B cell (primary cell): Measurements from ENCODE around the gene KLHL35. TPM values are rescaled to one million over a fixed set of nuclear protein-coding genes. Genes with fewer than 3 reads are reported as not detected.

Source experiments
- ATAC-seq: fragments of 200-7000 bp; cut with Tn5 transposase; one replicate; pipeline ENCODE4 v1.10.0; 2021; ENCODE audit warnings: low read depth, mild to moderate bottlenecking, moderate number of reproducible peaks, moderate library complexity
- CTCF ChIA-PET: fragments of 350-600 bp; sonication (Branson Sonifier 250); formaldehyde crosslinking; loops from one replicate; lab custom pipeline; 2021; ENCODE audit warnings: antibody characterized with exemption, inconsistent platforms; lab: Charles Lee
- POLR2A ChIA-PET: fragments of 350-600 bp; sonication (Branson Sonifier 250); formaldehyde crosslinking; loops from one replicate; lab custom pipeline; 2021; ENCODE audit warnings: antibody characterized with exemption; lab: Charles Lee
- DNase-seq: peaks from one replicate; pipeline ENCODE4 v3.0.0; 2013
- H2AFZ ChIP-seq: 2 replicates; pipeline ENCODE4 v1.6.1; 2012; ENCODE audit warnings: mild to moderate bottlenecking, low read depth, low read length; ENCODE audit not compliant: insufficient read depth, poor library complexity, severe bottlenecking
- H3K27ac ChIP-seq, 2 donors: 1 replicate in 1 of 2; 2 replicates in 1 of 2; pipeline ENCODE4 v1.5.1; 2012 to 2013; ENCODE audit warnings: low read length in 2 of 2, mild to moderate bottlenecking in 2 of 2, moderate library complexity in 1 of 2
- H3K27me3 ChIP-seq, 4 experiments: fragments of 200-600 bp in 1 of 4; sonication (generic) in 1 of 4; replicated peaks in 1 of 4; 1 replicate in 2 of 4; 2 replicates in 2 of 4; pipeline versions ENCODE4 v1.6.1 to v1.7.0; 2013 to 2016; ENCODE audit warnings: low read length in 3 of 4, mild to moderate bottlenecking in 2 of 4, mixed read lengths in 1 of 4, moderate library complexity in 1 of 4; ENCODE audit not compliant: insufficient read depth in 4 of 4, control insufficient read depth in 3 of 4; ENCODE audit errors: control extremely low read depth in 1 of 4
- H3K36me3 ChIP-seq, 2 experiments: replicated peaks in 1 of 2; 1 replicate in 1 of 2; 2 replicates in 1 of 2; pipeline versions ENCODE4 v1.6.1 to v1.7.1; 2013; ENCODE audit warnings: low read length in 1 of 2; ENCODE audit not compliant: insufficient read depth in 2 of 2, control insufficient read depth in 1 of 2; ENCODE audit errors: control extremely low read depth in 1 of 2, extremely low read depth in 1 of 2
- H3K4me1 ChIP-seq, 2 donors: fragments of 200-600 bp in 1 of 2; sonication (generic) in 1 of 2; 1 replicate in 1 of 2; 2 replicates in 1 of 2; pipeline versions ENCODE4 v1.5.1 to v1.6.1; 2013 to 2017; ENCODE audit warnings: low read length in 2 of 2; ENCODE audit not compliant: control insufficient read depth in 2 of 2, insufficient read depth in 2 of 2
- H3K4me2 ChIP-seq: replicated peaks from 2 replicates; pipeline ENCODE3; 2012; ENCODE audit warnings: mild to moderate bottlenecking, low read depth, low read length; ENCODE audit not compliant: poor library complexity, severe bottlenecking
- H3K4me3 ChIP-seq, 5 experiments: fragments of 200-600 bp in 1 of 5; sonication (generic) in 1 of 5; 1 replicate in 3 of 5; 2 replicates in 2 of 5; pipeline versions ENCODE4 v1.5.1 to v1.7.0; 2011 to 2016; ENCODE audit warnings: low read length in 4 of 5, mild to moderate bottlenecking in 4 of 5, low read depth in 2 of 5, control low read depth in 1 of 5, moderate library complexity in 1 of 5; ENCODE audit not compliant: insufficient read depth in 1 of 5; ENCODE audit errors: control extremely low read depth in 1 of 5, extremely low read depth in 1 of 5
- H3K79me2 ChIP-seq: fragments of 200-600 bp; sonication (generic); one replicate; pipeline ENCODE4 v1.6.0; 2016; ENCODE audit warnings: low read length; ENCODE audit not compliant: control insufficient read depth, insufficient read depth
- H3K9ac ChIP-seq: fragments of 200-600 bp; sonication (generic); 2 replicates; pipeline ENCODE4 v1.6.1; 2017; ENCODE audit warnings: mild to moderate bottlenecking, low read length, moderate library complexity
- H3K9me3 ChIP-seq, 3 donors: one replicate each; pipeline versions ENCODE4 v1.6.1 to v1.7.1; 2013; ENCODE audit warnings: low read length in 2 of 3; ENCODE audit not compliant: control insufficient read depth in 2 of 3, insufficient read depth in 1 of 3; ENCODE audit errors: control extremely low read depth in 1 of 3
- H4K20me1 ChIP-seq: 2 replicates; pipeline ENCODE4 v1.6.0; 2012; ENCODE audit warnings: mild to moderate bottlenecking, low read length; ENCODE audit not compliant: insufficient read depth, control insufficient read depth, poor library complexity, severe bottlenecking
- H3K27ac Mint-ChIP-seq: one replicate; pipeline ENCODE4 v1.8.0; 2021; ENCODE audit warnings: mixed read lengths
- H3K27me3 Mint-ChIP-seq: one replicate; pipeline ENCODE4 v1.8.0; 2021; ENCODE audit warnings: mixed read lengths
- H3K4me1 Mint-ChIP-seq: one replicate; pipeline ENCODE4 v1.8.0; 2021; ENCODE audit warnings: mixed read lengths
- H3K4me3 Mint-ChIP-seq: one replicate; pipeline ENCODE4 v1.8.0; 2021; ENCODE audit warnings: mixed read lengths
- H3K9me3 Mint-ChIP-seq: one replicate; pipeline ENCODE4 v1.8.0; 2022; ENCODE audit warnings: mixed read lengths; ENCODE audit not compliant: insufficient read depth
- EZH2 ChIP-seq: IDR thresholded peaks from 2 replicates; pipeline ENCODE4 v1.6.1; 2012; ENCODE audit warnings: borderline replicate concordance, low read depth, mild to moderate bottlenecking, moderate library complexity, low read length; ENCODE audit not compliant: insufficient read depth, poor library complexity, severe bottlenecking
- WGBS: methylation state at CpG from one replicate; pipeline ENCODE4 v1.1.5; 2013; ENCODE audit warnings: missing lambda C conversion rate; ENCODE audit not compliant: insufficient coverage; 5-methylcytosine and 5-hydroxymethylcytosine counted together
- intact Hi-C: fragments of 100-400 bp; cut with micrococcal nuclease; formaldehyde crosslinking; loops from one replicate; pipeline ENCODE4 v1.10.0; 2022
- polyA plus RNA-seq: library from polyadenylated mRNA; depleted of rRNA; stranded (reverse); fragments of >200 nt; gene quantifications from 2 replicates; pipeline ENCODE4 v1.2.3, GENCODE V29; 2012
- total RNA-seq, 2 donors: library from RNA; stranded (reverse); fragments of 120-200 nt in 1 of 2; gene quantifications; 1 replicate in 1 of 2; 2 replicates in 1 of 2; pipeline versions ENCODE4 v1.2.3 to v1.2.4, GENCODE V29; 2013 to 2022
- TF ChIP-seq, protein P1 (sequence below): fragments of 200-600 bp; IDR thresholded peaks from one replicate; pipeline ENCODE4 v1.8.0; 2022; ENCODE audit warnings: antibody characterized with exemption, mild to moderate bottlenecking

Gene KLHL35
- total and polyA plus RNA-seq, 2 donors (not counting 1 experiment from before 2014, with no cell fraction given) = 0.55 to 0.59 TPM

DNA sequence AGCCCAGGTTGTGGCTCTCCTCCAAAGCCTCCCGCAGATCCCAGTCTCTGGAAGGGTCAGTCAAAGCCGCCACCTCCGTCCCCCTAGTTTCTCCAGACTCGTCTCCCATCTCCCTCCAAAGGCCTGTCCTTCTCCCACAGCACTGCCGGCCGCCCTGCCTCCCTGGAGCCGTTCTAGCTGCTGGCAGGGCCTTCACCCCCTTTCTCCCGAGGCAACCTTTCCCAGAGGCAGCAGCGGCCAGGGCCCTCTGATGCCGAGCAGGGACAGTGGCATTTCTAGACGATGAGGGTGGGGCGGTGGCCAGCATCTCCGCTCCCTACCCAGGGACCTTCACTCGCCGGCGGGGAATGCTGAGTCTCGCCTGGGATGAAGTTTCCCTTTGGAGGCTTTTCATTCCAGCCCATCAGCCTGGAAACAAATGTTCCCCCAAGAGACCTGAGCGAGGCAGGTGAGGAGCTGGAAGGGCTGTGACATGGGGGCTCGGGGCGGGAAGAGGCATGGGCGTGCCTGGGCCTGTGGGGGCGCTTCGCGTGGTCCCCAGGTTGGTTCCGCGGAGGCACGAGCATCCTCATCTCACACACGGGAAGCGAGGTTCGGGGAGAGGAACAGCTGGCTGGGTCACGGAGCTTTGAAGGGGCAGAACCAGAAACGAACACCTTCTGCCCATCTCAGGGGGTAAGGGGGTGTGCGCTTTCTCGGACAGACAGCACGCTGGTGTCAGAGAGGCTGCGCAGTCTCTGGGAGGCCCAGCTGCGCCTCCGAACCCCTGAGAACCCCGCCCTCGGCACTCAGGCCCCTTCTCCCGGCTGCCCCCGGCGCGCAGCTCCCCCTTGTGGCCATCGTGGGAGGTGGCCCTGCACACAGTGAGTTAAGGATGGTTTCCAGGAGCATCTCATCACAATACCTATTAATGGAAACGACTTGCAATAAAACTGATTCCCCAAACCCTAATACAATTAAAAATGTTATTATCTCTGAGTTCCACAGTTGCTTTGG is 18.1 kb upstream of the KLHL35 start:
- no peaks in the 10 kb centered on the region for H3K79me2 ChIP-seq
- Mint-ChIP-seq H3K9me3 (no peaks in the 10 kb centered on the region), H3K4me1 (no peaks in the 10 kb centered on the region), H3K27ac (no peak overlapping the region), H3K4me3 (no peak overlapping the region), H3K27me3 (no peaks in the 10 kb centered on the region)
- no peaks in the 10 kb centered on the region for H3K4me1 ChIP-seq
- DNase-seq = peak; percentile 35
- no peak for TF ChIP-seq EZH2
- TF ChIP-seq, protein P1, sequence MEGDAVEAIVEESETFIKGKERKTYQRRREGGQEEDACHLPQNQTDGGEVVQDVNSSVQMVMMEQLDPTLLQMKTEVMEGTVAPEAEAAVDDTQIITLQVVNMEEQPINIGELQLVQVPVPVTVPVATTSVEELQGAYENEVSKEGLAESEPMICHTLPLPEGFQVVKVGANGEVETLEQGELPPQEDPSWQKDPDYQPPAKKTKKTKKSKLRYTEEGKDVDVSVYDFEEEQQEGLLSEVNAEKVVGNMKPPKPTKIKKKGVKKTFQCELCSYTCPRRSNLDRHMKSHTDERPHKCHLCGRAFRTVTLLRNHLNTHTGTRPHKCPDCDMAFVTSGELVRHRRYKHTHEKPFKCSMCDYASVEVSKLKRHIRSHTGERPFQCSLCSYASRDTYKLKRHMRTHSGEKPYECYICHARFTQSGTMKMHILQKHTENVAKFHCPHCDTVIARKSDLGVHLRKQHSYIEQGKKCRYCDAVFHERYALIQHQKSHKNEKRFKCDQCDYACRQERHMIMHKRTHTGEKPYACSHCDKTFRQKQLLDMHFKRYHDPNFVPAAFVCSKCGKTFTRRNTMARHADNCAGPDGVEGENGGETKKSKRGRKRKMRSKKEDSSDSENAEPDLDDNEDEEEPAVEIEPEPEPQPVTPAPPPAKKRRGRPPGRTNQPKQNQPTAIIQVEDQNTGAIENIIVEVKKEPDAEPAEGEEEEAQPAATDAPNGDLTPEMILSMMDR = peak; percentile 64
- H2AFZ ChIP-seq = no peak overlapping the region
- H3K9me3 ChIP-seq = peaks cover 0 to 9% (median 0%) of the 10 kb centered on the region in 3 donors
- WGBS = 99% methylated on average over 36 of the region's 46 CpGs
- ChIA-PET POLR2A (no interaction called here), CTCF (interaction anchor here (0.9 to 2.2 kb wide), 6 partner anchors 73 to 255 kb away, joined by 3 to 8 read pairs (median 4); no protein-coding TSS in a partner anchor)
- H3K9ac ChIP-seq = no peak overlapping the region
- H3K27me3 ChIP-seq = peaks cover 0 to 3% (median 0%) of the 10 kb centered on the region in 4 experiments
- no peaks in the 10 kb centered on the region for H4K20me1 ChIP-seq
- no peak overlapping the region for H3K4me2 ChIP-seq
- H3K27ac ChIP-seq = no peak overlapping the region
- ATAC-seq = no peak
- intact Hi-C loops = no loop called here
- no peaks in the 10 kb centered on the region for H3K36me3 ChIP-seq
- no peak overlapping the region for H3K4me3 ChIP-seq

DNA sequence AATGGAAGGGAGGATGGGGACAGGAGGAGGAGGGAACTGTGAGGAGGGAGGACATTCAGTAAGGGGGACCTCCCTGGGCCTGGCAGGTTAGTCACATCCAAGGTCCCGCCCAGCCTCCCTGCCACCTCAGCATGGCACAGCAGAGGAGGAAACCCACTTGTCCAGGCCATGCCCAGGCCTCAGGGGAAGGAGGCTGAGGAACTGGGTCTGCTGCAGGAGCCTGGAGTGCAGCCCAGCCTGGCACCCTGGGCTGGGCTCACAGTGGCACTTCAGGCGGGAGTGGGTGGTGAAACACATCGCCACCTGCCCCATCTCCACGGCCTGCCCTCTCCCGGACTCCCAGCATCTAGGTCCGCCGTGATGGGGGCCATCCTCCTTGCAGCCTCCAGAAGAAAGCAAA is 17.2 kb upstream of the KLHL35 start:
- Histone ChIP-seq H3K4me3 (no peak overlapping the region), H3K27me3 (peaks cover 0 to 3% (median 0%) of the 10 kb centered on the region in 4 experiments), H3K9me3 (peaks cover 0 to 9% (median 0%) of the 10 kb centered on the region in 3 donors), H3K4me1 (no peaks in the 10 kb centered on the region), H3K4me2 (no peak overlapping the region), H3K36me3 (no peaks in the 10 kb centered on the region), H3K79me2 (no peaks in the 10 kb centered on the region), H2AFZ (no peak overlapping the region), H4K20me1 (no peaks in the 10 kb centered on the region), H3K27ac (no peak overlapping the region), H3K9ac (no peak overlapping the region)
- intact Hi-C loops = no loop called here
- Mint-ChIP-seq H3K4me1 (no peaks in the 10 kb centered on the region), H3K9me3 (no peaks in the 10 kb centered on the region), H3K27ac (no peak overlapping the region), H3K27me3 (peaks cover under 1% of the 10 kb centered on the region), H3K4me3 (no peak overlapping the region)
- no peak for DNase-seq
- TF ChIP-seq, protein P1 = no peak
- no peak for TF ChIP-seq EZH2
- ChIA-PET POLR2A (no interaction called here), CTCF (interaction anchor here (1.3 to 2.2 kb wide), 3 partner anchors 74 to 256 kb away, joined by 3 to 8 read pairs (median 4); no protein-coding TSS in a partner anchor)
- ATAC-seq = no peak
- WGBS = 96% methylated on average over 7 of the region's 7 CpGs
